Cardiac fibroblast (primary cell): Measurements from ENCODE around the gene C2CD3.

Source experiments
- DNase-seq, 2 donors: peaks; one replicate each; pipeline versions ENCODE4 v3.0.0 to v3.0.0-alpha.2; 2010; ENCODE audit warnings: low read depth in 2 of 2
- H3K4me3 ChIP-seq, 2 donors: replicated peaks in 1 of 2; 1 replicate in 1 of 2; 2 replicates in 1 of 2; pipeline ENCODE4 v1.5.1; 2011; ENCODE audit warnings: low read depth in 2 of 2, low read length in 2 of 2, mild to moderate bottlenecking in 2 of 2, moderate library complexity in 1 of 2
- CTCF ChIP-seq: IDR thresholded peaks from one replicate; pipeline ENCODE4 v1.5.1; 2011; ENCODE audit warnings: low read depth, mild to moderate bottlenecking, low read length, inconsistent platforms

The C2CD3 gene

GRCh38 chr11:74170694-74171629 lies at the start of gene C2CD3, which contains the start of gene PPME1:
Gene C2CD3 (minus strand): TSS chr11:74171002. CDS start chr11:74170792, 210 bp downstream.
Gene PPME1 (plus strand): TSS chr11:74171289. CDS start chr11:74171422, 133 bp downstream.
- peak; percentile 100 for DNase-seq
- peak; percentile 23 for TF ChIP-seq CTCF
- H3K4me3 ChIP-seq, result peak within 1 kb of the TSS; percentile 98 to 99

GRCh38 chr11:74220376-74220775 lies 49.6 kb upstream of the C2CD3 start:
- DNase-seq, result peak in 1 of 2 donors; percentile 10
- TF ChIP-seq CTCF, result no peak
- H3K4me3 ChIP-seq, result no peak overlapping the region

GRCh38 chr11:74212533-74212932 lies 41.7 kb upstream of the C2CD3 start:
- H3K4me3 ChIP-seq, result no peak overlapping the region
- TF ChIP-seq CTCF, result no peak
- no peak for DNase-seq

GRCh38 chr11:74208507-74208906 lies 37.7 kb upstream of the C2CD3 start:
- H3K4me3 ChIP-seq, result no peak overlapping the region
- DNase-seq, result no peak
- TF ChIP-seq CTCF, result no peak

GRCh38 chr11:74206746-74207145 lies 35.9 kb upstream of the C2CD3 start:
- no peak overlapping the region for H3K4me3 ChIP-seq
- DNase-seq, result no peak
- TF ChIP-seq CTCF, result no peak

- TF ChIP-seq CTCF, result no peak
- H3K4me3 ChIP-seq, result no peak overlapping the region
- DNase-seq, result no peak
Observed at GRCh38 chr11:74205181-74205580, 34.4 kb upstream of the C2CD3 start.

GRCh38 chr11:74204701-74205100 lies 33.9 kb upstream of the C2CD3 start:
- DNase-seq, result no peak
- no peak overlapping the region for H3K4me3 ChIP-seq
- TF ChIP-seq CTCF, result no peak
